ENCODE results near the gene OPTC. TPM values are rescaled to one million over a fixed set of nuclear protein-coding genes. Genes with fewer than 3 reads are reported as not detected.

Gene OPTC
- polyA plus RNA-seq, 1 experiment = not detected

DNA sequence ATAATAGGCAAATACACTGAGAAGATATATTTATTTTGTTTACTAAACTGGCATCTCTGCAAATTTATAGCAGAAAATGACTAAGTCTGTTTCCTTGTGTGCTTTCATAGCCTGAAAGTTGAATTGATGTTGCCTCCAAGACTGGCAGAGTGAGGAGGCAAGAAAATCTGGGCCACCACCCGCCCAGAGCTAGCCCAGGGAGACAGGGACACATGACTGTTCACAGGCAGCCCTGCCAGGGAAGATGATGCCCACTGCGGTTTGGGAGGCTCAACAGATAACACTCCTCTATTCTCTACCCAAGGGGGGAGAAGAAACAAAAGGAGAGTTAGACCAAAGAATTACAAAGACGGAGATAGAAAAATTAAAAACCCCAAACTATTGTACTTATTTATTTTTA, 37.1 kb downstream of the OPTC start:
- Histone ChIP-seq H3K27me3 (ENCODE audit: control insufficient read depth, insufficient read depth, low read length) (no peaks in the 10 kb centered on the region), H3K27ac (ENCODE audit: low read depth, low read length) (no peak overlapping the region), H3K4me3 (ENCODE audit: low read depth, low read length) (no peak overlapping the region), H3K9me3 (ENCODE audit: control insufficient read depth, insufficient read depth, low read length) (no peaks in the 10 kb centered on the region)
- ChIA-PET CTCF (no interaction called here), POLR2A (no interaction called here)
- TF ChIP-seq, protein P1, sequence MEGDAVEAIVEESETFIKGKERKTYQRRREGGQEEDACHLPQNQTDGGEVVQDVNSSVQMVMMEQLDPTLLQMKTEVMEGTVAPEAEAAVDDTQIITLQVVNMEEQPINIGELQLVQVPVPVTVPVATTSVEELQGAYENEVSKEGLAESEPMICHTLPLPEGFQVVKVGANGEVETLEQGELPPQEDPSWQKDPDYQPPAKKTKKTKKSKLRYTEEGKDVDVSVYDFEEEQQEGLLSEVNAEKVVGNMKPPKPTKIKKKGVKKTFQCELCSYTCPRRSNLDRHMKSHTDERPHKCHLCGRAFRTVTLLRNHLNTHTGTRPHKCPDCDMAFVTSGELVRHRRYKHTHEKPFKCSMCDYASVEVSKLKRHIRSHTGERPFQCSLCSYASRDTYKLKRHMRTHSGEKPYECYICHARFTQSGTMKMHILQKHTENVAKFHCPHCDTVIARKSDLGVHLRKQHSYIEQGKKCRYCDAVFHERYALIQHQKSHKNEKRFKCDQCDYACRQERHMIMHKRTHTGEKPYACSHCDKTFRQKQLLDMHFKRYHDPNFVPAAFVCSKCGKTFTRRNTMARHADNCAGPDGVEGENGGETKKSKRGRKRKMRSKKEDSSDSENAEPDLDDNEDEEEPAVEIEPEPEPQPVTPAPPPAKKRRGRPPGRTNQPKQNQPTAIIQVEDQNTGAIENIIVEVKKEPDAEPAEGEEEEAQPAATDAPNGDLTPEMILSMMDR (IDR thresholded peaks at IDR 0.05; ENCODE audit: low read depth, low read length) = no peak
- no peak for DNase-seq (ENCODE audit: low read depth, low spot score)

DNA sequence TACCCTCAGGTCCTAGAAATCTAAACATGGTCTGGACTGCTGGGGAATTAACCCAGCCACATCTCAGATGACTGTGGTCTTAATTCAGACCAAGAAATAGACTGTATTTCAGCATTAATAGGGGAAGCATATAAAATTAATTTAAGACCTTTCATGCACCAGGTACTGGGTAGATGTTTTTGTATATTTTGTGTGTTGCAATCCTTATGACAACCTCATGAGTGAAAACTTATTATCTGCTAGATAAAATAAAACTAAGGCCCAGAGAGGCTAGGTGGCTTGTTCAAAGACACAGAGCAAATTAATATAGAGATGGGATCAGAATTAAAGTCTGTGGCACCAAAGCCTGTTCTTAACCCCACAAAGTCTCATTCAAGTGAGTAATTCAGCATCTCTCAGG, 40.1 kb downstream of the OPTC start:
- H3K9me3 ChIP-seq (ENCODE audit: control insufficient read depth, insufficient read depth, low read length) = no peaks in the 10 kb centered on the region
- no peak overlapping the region for H3K4me3 ChIP-seq (ENCODE audit: low read depth, low read length)
- peak overlapping the region; percentile 34 for H3K27ac ChIP-seq (ENCODE audit: low read depth, low read length)
- TF ChIP-seq, protein P1 (IDR thresholded peaks at IDR 0.05; ENCODE audit: low read depth, low read length) = no peak
- no peak for DNase-seq (ENCODE audit: low read depth, low spot score)
- ChIA-PET POLR2A (interaction anchor here (1.2 kb wide), 2 partner anchors 23 to 25 kb away, joined by 3 to 7 read pairs; no protein-coding TSS in a partner anchor), CTCF (no interaction called here)
- H3K27me3 ChIP-seq (ENCODE audit: control insufficient read depth, insufficient read depth, low read length) = no peaks in the 10 kb centered on the region

DNA sequence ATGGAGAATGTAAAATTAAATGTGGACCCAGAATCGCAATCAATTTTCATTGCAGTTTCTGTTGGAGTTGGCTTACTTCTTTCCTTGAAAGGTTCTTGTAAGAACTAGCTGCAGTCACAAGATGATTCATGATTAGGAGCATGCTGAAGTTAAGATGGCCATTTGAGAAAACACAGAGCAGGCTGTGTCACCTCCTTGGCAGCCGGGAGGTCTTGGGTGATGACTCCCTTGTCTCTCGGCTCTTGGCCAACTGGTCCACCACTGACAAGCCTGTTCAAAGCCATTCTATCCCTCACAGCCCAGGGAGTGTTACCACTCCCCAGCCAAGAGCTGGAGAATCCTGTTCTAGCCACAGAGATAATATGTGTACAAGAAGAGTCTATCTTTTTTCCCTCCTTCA, 40.6 kb downstream of the OPTC start:
- TF ChIP-seq, protein P1 (IDR thresholded peaks at IDR 0.05; ENCODE audit: low read depth, low read length) = no peak
- ChIA-PET CTCF (no interaction called here), POLR2A (interaction anchor here (0.6 to 1.2 kb wide), 3 partner anchors 22 to 291 kb away, joined by 3 to 7 read pairs (median 5); no protein-coding TSS in a partner anchor)
- peak; percentile 63 for DNase-seq (ENCODE audit: low read depth, low spot score)
- Histone ChIP-seq H3K27ac (ENCODE audit: low read depth, low read length) (peak overlapping the region; percentile 76), H3K4me3 (ENCODE audit: low read depth, low read length) (no peak overlapping the region), H3K27me3 (ENCODE audit: control insufficient read depth, insufficient read depth, low read length) (no peaks in the 10 kb centered on the region), H3K9me3 (ENCODE audit: control insufficient read depth, insufficient read depth, low read length) (no peaks in the 10 kb centered on the region)

DNA sequence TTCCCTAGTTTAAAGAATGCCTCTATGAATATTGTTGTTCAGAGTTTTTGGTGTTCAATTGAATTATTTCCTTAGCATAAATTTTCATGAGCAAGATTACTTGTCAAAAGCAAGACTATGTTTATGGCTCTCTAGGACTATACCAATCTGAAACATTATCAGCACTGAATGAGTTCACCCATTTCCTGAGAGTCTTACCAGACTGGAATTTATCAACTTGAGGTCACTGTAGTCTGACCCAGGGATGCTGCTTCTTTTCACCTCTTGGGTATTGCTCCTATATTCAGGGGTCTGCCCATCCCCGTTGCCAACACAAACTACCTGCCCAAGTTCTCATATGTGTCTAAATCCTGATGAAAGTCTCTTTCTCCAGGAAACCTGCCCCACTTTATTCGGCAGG, 42.6 kb downstream of the OPTC start:
- TF ChIP-seq, protein P1 (IDR thresholded peaks at IDR 0.05; ENCODE audit: low read depth, low read length) = no peak
- POLR2A ChIA-PET = no interaction called here
- Histone ChIP-seq H3K27me3 (ENCODE audit: control insufficient read depth, insufficient read depth, low read length) (no peaks in the 10 kb centered on the region), H3K4me3 (ENCODE audit: low read depth, low read length) (no peak overlapping the region), H3K9me3 (ENCODE audit: control insufficient read depth, insufficient read depth, low read length) (no peaks in the 10 kb centered on the region), H3K27ac (ENCODE audit: low read depth, low read length) (no peak overlapping the region)
- CTCF ChIA-PET = no interaction called here
- DNase-seq (ENCODE audit: low read depth, low spot score) = no peak

DNA sequence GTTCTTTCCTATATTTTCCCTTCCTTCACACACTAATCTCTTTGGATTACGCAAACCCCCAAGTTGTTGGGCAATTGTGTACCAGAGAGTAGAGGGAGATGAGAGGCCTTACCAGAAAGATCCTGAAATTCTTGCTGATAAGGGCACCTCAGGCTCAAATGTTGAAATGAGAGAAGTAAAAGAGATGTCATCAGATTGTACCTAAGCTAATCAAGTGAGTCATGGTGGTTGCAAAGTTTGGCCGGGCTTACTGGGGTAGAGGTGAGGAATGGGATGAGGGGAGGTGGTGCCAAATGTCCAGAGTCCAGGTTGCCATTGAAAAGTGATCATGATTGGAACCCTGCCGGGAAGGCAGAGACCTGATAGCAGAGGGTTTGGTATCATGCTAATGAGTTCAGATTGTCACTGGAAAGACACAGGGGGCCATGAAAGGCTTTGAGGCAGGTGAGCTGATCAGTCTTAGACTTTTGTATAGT, 43.1 kb downstream of the OPTC start:
- ChIA-PET CTCF (no interaction called here), POLR2A (no interaction called here)
- Histone ChIP-seq H3K4me3 (ENCODE audit: low read depth, low read length) (no peak overlapping the region), H3K27me3 (ENCODE audit: control insufficient read depth, insufficient read depth, low read length) (no peaks in the 10 kb centered on the region), H3K9me3 (ENCODE audit: control insufficient read depth, insufficient read depth, low read length) (no peaks in the 10 kb centered on the region), H3K27ac (ENCODE audit: low read depth, low read length) (peak overlapping the region; percentile 57)
- DNase-seq (ENCODE audit: low read depth, low spot score) = peak; percentile 41
- TF ChIP-seq, protein P1 (IDR thresholded peaks at IDR 0.05; ENCODE audit: low read depth, low read length) = no peak

All from AG04450 (cell line).